Glutamatergic neuron (in vitro differentiated cells): ENCODE results near the gene PTPRC. TPM values are rescaled to one million over a fixed set of nuclear protein-coding genes. Genes with fewer than 3 reads are reported as not detected.

Experiments used
- DNase-seq: peaks from one replicate; pipeline ENCODE4 v3.0.0; 2022
- H3K27ac Mint-ChIP-seq: one replicate; pipeline ENCODE4 v1.8.0; 2020; ENCODE audit warnings: mild to moderate bottlenecking, mixed read lengths, inconsistent platforms; ENCODE audit not compliant: unreplicated experiment
- H3K27me3 Mint-ChIP-seq: one replicate; pipeline ENCODE4 v1.8.0; 2020; ENCODE audit warnings: mild to moderate bottlenecking, moderate library complexity, mixed read lengths, inconsistent platforms; ENCODE audit not compliant: unreplicated experiment
- H3K36me3 Mint-ChIP-seq: one replicate; pipeline ENCODE4 v1.8.0; 2020; ENCODE audit warnings: mild to moderate bottlenecking, mixed read lengths, inconsistent platforms; ENCODE audit not compliant: unreplicated experiment
- H3K4me1 Mint-ChIP-seq: one replicate; pipeline ENCODE4 v1.8.0; 2020; ENCODE audit warnings: mild to moderate bottlenecking, low read depth, mixed read lengths, inconsistent platforms; ENCODE audit not compliant: unreplicated experiment
- H3K4me3 Mint-ChIP-seq: one replicate; pipeline ENCODE4 v1.8.0; 2020; ENCODE audit warnings: mild to moderate bottlenecking, mixed read lengths, inconsistent platforms; ENCODE audit not compliant: unreplicated experiment
- H3K9me3 Mint-ChIP-seq: one replicate; pipeline ENCODE4 v1.8.0; 2020; ENCODE audit warnings: mild to moderate bottlenecking, moderate library complexity, mixed read lengths, inconsistent platforms; ENCODE audit not compliant: unreplicated experiment
- total RNA-seq: library from RNA; stranded (reverse); fragmentation: NEBNext Ultra II Directional; extraction: Animal tissue kit (Norgen Biotek cat#: 25700); gene quantifications from one replicate; pipeline ENCODE4 v1.2.1, GENCODE V29; 2021; ENCODE audit not compliant: unreplicated experiment
- TF ChIP-seq, protein P1 (sequence below): fragments of 200-600 bp; sonication (generic); IDR thresholded peaks from one replicate; pipeline ENCODE4 v1.5.0; 2021; ENCODE audit not compliant: partially characterized antibody, unreplicated experiment

Gene PTPRC
- total RNA-seq, 1 donor from 2014 or later = not detected

DNA sequence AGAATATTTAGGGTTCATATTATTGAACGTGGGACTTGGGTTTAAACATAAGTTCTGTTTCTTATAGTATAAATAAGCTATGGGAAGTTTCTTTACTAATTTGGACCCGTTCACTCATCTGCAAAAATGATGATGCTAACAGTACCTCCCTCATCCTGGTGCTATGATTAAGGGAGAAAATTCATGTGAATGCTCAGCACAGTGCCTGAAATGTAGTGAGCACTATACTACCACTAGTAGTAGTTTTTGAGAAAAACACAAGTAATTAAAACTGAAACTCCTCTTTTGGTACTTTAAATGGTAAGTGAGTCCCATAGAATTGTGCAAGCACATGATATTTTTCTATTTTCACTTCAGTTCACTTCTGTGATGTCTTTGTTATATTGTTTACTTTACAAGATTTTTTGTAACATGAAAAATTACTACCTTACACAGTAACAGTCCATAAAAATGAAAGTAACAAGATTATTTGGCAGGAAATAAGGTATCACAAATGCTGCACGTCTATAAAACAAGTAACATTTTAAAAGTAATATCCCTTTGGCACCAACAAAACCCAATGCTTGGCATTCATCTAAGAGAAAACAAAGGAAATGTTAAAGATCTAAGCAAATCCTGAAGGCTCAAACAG is 11.3 kb upstream of the PTPRC start:
- H3K4me1 Mint-ChIP-seq = no peaks in the 10 kb centered on the region
- no peaks in the 10 kb centered on the region for H3K9me3 Mint-ChIP-seq
- H3K27me3 Mint-ChIP-seq = no peaks in the 10 kb centered on the region
- H3K4me3 Mint-ChIP-seq = no peak overlapping the region
- TF ChIP-seq, protein P1, sequence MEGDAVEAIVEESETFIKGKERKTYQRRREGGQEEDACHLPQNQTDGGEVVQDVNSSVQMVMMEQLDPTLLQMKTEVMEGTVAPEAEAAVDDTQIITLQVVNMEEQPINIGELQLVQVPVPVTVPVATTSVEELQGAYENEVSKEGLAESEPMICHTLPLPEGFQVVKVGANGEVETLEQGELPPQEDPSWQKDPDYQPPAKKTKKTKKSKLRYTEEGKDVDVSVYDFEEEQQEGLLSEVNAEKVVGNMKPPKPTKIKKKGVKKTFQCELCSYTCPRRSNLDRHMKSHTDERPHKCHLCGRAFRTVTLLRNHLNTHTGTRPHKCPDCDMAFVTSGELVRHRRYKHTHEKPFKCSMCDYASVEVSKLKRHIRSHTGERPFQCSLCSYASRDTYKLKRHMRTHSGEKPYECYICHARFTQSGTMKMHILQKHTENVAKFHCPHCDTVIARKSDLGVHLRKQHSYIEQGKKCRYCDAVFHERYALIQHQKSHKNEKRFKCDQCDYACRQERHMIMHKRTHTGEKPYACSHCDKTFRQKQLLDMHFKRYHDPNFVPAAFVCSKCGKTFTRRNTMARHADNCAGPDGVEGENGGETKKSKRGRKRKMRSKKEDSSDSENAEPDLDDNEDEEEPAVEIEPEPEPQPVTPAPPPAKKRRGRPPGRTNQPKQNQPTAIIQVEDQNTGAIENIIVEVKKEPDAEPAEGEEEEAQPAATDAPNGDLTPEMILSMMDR = no peak
- H3K36me3 Mint-ChIP-seq = no peaks in the 10 kb centered on the region
- DNase-seq = no peak
- no peak overlapping the region for H3K27ac Mint-ChIP-seq

DNA sequence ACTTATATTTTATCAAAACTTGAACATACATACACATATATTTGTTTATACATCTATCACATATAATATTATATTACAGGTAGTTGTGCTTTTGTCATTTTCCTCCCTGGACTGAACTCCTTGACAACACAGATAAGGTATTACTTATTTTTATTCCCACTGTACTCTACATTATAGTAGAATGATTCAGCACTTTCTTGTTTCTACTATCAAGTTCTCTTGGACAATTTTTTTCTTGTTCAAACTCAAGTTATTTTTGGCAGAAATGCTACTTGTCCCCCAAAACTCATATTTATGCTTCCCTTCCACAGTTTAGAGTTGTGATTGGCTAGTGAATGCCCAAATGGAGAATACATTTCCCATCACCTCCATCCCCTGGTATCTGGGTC is 10.8 kb upstream of the PTPRC start:
- Mint-ChIP-seq H3K36me3 (no peaks in the 10 kb centered on the region), H3K4me3 (no peak overlapping the region), H3K27ac (no peak overlapping the region), H3K27me3 (no peaks in the 10 kb centered on the region), H3K4me1 (no peaks in the 10 kb centered on the region), H3K9me3 (no peaks in the 10 kb centered on the region)
- no peak for DNase-seq
- TF ChIP-seq, protein P1 = no peak

DNA sequence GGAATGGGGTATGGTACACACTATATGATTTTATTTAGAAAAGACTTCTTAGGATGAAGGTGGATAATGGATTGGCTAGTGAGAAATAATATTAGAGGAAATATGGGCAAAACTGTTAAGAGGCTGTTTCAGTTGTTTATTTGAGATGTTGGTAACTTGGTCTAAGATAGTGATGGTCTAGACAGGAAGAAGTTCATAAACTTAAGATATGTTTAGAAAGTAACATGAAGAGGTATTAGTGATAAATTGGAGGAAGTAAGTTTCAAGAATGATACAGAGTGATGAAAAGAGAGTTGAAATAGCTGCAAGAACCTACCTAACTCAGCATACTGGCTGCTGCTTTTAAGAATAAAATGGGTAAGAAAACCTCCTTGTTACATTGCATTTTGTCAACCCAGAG is 9.2 kb upstream of the PTPRC start:
- Mint-ChIP-seq H3K27ac (no peak overlapping the region), H3K27me3 (no peaks in the 10 kb centered on the region)

DNA sequence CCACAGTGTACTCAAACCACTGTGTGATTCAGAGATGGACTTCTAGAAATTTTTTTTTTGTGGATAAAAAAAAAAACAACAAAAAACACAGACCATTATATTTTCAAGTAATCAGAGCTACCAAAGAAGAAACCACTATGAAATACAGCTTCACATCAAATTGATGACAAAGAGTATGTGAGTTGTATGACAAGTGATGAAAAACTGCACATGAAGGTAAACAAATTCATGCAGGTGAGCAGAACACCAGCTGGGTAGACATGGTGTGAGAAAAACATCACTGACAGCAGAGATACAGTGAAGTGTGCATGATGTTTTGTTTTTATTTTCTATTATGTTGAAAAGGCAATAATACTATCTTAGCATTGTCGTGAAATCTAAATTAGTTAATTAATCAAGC is 8.0 kb upstream of the PTPRC start:
- no peaks in the 10 kb centered on the region for H3K9me3 Mint-ChIP-seq

More for the DNA sequence above, 9.2 kb upstream of the PTPRC start:
- Mint-ChIP-seq H3K4me3 (no peak overlapping the region), H3K9me3 (no peaks in the 10 kb centered on the region), H3K4me1 (no peaks in the 10 kb centered on the region), H3K36me3 (no peaks in the 10 kb centered on the region)
- TF ChIP-seq, protein P1 = no peak
- DNase-seq = no peak

DNA sequence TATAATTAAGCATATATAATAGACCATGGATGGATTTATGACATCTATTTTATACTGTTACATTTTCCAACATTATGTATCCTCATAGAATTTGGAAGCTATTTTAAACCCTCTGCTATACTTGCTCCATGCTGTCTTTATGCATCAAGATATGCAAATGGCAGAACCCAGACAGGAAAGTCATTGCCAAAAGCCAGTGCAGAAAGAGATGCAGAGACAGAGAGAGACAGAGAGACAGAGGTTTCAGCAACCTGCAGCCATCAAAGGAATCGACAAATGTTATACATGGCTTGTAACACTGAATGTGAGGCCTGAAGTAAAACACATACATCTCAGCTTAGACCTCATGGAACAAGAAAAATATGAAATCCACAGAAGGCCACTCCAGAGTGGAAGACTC is 7.5 kb upstream of the PTPRC start:
- H3K27ac Mint-ChIP-seq = no peak overlapping the region
- TF ChIP-seq, protein P1 = no peak
- no peaks in the 10 kb centered on the region for H3K4me1 Mint-ChIP-seq
- H3K27me3 Mint-ChIP-seq = no peaks in the 10 kb centered on the region
- DNase-seq = no peak
- no peaks in the 10 kb centered on the region for H3K36me3 Mint-ChIP-seq
- H3K9me3 Mint-ChIP-seq = no peaks in the 10 kb centered on the region
- H3K4me3 Mint-ChIP-seq = no peak overlapping the region

More for the DNA sequence above, 8.0 kb upstream of the PTPRC start:
- no peaks in the 10 kb centered on the region for H3K4me1 Mint-ChIP-seq
- TF ChIP-seq, protein P1 = no peak
- DNase-seq = no peak
- H3K27ac Mint-ChIP-seq = no peak overlapping the region
- H3K27me3 Mint-ChIP-seq = no peaks in the 10 kb centered on the region
- no peak overlapping the region for H3K4me3 Mint-ChIP-seq
- no peaks in the 10 kb centered on the region for H3K36me3 Mint-ChIP-seq
